ENCODE results near the gene USP12. TPM values are rescaled to one million over a fixed set of nuclear protein-coding genes. Genes with fewer than 3 reads are reported as not detected.
"Not testable (repeated sequence)": the region's sequence is repeated elsewhere in the genome, so short reads cannot be mapped to it uniquely, and the experiment has no call there.

Gene USP12
- total RNA-seq, 4 donors from 2014 or later: 25.9 to 57.2 (median 47.8) TPM

DNA sequence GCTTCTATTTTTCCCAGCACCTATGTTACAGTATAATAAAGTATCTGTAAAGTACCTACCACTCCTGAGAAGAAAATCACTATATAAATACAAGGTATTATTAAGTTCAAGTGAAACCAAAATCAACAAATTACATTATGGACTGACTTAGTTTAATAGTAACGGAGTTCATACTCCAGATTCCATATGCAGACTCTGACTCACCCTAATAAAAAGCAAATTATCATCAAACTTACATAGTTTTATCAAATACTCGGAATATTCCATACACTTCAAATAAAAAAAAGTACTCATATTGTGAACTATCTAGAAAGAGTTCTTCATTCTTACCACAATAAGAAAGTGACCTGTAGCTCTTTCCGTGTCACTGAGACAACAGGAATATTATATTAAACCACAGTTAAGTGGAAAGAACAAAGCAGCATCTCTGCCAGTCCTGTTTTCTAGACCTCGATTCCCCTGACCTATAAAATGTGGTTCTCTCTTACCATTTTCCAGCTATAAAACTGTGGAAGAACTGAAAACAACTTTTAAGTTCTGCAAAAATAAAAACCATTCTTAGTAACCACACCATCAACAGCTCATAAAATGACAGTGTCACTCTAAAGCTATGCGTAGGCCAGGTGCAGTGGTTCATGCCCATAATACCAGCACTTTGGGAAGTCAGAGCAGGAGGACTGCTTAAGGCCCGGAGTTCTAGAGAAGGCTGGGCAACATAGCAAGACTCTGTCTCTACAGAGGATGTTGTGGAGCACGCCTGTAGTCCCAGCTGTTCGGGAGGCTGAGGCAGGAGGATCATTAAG, 42.6 kb downstream of the USP12 start:
- no peak for TF ChIP-seq POLR2AphosphoS5 (IDR thresholded peaks at IDR 0.05)
- no peak for TF ChIP-seq EP300 (IDR thresholded peaks at IDR 0.05; ENCODE audit: low read depth)
- TF ChIP-seq, protein P1, sequence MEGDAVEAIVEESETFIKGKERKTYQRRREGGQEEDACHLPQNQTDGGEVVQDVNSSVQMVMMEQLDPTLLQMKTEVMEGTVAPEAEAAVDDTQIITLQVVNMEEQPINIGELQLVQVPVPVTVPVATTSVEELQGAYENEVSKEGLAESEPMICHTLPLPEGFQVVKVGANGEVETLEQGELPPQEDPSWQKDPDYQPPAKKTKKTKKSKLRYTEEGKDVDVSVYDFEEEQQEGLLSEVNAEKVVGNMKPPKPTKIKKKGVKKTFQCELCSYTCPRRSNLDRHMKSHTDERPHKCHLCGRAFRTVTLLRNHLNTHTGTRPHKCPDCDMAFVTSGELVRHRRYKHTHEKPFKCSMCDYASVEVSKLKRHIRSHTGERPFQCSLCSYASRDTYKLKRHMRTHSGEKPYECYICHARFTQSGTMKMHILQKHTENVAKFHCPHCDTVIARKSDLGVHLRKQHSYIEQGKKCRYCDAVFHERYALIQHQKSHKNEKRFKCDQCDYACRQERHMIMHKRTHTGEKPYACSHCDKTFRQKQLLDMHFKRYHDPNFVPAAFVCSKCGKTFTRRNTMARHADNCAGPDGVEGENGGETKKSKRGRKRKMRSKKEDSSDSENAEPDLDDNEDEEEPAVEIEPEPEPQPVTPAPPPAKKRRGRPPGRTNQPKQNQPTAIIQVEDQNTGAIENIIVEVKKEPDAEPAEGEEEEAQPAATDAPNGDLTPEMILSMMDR (IDR thresholded peaks at IDR 0.05): no peak
- TF ChIP-seq POLR2A (IDR thresholded peaks at IDR 0.05): no peak
- Histone ChIP-seq H3K27ac (peak overlapping the region in 1 of 4 donors; percentile 13), H3K27me3 (no peaks in the 10 kb centered on the region), H3K4me3 (no peak overlapping the region), H3K9me3 (no peaks in the 10 kb centered on the region), H3K36me3 (no peaks in the 10 kb centered on the region), H3K4me1 (peaks cover 0 to 78% (median 26%) of the 10 kb centered on the region in 4 donors)
- 74 to 87% methylated on average over 6 to 8 of the region's 8 CpGs for WGBS, 2 donors (ENCODE audit: low coverage in 1 of 2)
- in situ Hi-C loops (cut with MboI; ENCODE audit: low pct_ligation_motif_present in 1 of 4, low pct_unique_long_range_greater_than_20kb in 1 of 4, low sequenced_read_pairs in 3 of 4): no loop called here
- DNase-seq: no peak
- intact Hi-C loops (cut with DNase I; ENCODE audit: low total_unique reads): no loop called here

DNA sequence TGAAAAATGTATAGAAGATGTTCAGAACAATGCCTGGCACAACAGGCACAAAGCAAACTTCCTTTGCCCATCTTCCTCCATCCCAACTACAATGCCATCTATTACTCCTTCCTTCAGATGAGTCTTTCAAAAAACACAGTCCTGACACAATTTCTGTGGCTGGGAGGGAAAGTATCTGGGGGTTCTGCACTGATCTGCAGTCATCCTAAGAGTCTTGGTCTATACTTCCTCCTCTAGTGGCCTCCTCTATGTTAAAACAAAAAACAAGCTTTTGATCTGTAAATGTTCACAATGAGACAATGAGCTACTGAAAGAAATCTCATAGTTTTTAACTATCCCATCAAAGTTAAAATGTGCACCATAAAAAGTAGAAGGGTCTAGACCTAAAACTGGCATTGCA, 44.8 kb downstream of the USP12 start:
- Histone ChIP-seq H3K36me3 (no peaks in the 10 kb centered on the region), H3K27ac (no peak overlapping the region), H3K27me3 (no peaks in the 10 kb centered on the region), H3K4me3 (no peak overlapping the region), H3K9me3 (no peaks in the 10 kb centered on the region), H3K4me1 (peaks cover 0 to 59% (median 20%) of the 10 kb centered on the region in 4 donors)
- TF ChIP-seq EP300 (IDR thresholded peaks at IDR 0.05; ENCODE audit: low read depth) (no peak), POLR2A (IDR thresholded peaks at IDR 0.05) (no peak), POLR2AphosphoS5 (IDR thresholded peaks at IDR 0.05) (no peak)
- TF ChIP-seq, protein P1 (IDR thresholded peaks at IDR 0.05): no peak
- in situ Hi-C loops (cut with MboI; ENCODE audit: low pct_ligation_motif_present in 1 of 4, low pct_unique_long_range_greater_than_20kb in 1 of 4, low sequenced_read_pairs in 3 of 4) (no loop called here), intact Hi-C loops (cut with DNase I; ENCODE audit: low total_unique reads) (no loop called here)
- DNase-seq: no peak

DNA sequence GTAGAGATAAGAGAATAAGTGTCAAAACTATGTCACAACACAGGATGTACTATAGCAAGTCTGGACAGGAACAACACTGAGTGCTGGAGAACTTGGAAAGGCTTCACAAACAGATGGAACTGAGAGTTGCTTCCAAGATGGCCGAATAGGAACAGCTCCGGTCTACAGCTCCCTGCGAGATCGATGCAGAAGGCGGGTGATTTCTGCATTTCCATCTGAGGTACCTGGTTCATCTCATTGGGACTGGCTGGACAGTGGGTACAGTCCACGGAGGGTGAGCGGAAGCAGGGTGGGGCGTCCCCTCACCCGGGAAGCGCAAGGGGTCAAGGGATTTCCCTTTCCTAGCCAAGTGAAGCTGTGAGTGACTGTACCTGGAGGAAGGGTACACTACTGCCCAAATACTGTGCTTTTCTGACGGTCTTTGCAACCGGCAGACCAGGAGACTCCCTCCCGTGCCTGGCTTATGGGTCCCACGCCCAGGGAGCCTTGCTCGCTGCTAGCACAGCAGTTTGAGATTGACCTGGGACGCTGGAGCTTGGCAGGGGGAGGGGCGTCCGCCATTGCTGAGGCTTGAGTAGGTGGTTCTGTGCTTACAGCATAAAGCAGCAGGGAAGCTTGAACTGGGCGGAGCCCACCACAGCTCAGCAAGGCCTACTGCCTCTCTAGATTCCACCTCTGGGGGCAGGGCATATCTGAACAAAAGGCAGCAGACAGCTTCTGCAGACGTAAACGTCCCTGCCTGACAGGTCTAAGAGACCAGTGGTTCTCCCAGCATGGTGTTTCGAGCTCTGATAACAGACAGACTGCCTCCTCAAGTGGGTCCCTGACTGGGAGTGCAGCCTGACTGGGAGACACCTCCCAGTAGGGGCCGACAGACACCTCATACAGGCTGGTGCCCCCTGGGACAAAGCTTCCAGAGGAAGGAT, 46.0 kb downstream of the USP12 start:
- H3K27ac ChIP-seq: no peak overlapping the region
- H3K36me3 ChIP-seq: no peaks in the 10 kb centered on the region
- no peaks in the 10 kb centered on the region for H3K27me3 ChIP-seq
- no peak overlapping the region for H3K4me3 ChIP-seq
- DNase-seq: no peak
- TF ChIP-seq POLR2AphosphoS5 (IDR thresholded peaks at IDR 0.05) (no peak), EP300 (IDR thresholded peaks at IDR 0.05; ENCODE audit: low read depth) (no peak), POLR2A (IDR thresholded peaks at IDR 0.05) (no peak)
- TF ChIP-seq, protein P1 (IDR thresholded peaks at IDR 0.05): no peak
- in situ Hi-C loops (cut with MboI; ENCODE audit: low pct_ligation_motif_present in 1 of 4, low pct_unique_long_range_greater_than_20kb in 1 of 4, low sequenced_read_pairs in 3 of 4): no loop called here
- WGBS, 2 donors (ENCODE audit: low coverage in 1 of 2): 90 to 96% methylated on average over 7 to 23 of the region's 23 CpGs
- H3K4me1 ChIP-seq: peaks cover 3 to 52% (median 13%) of the 10 kb centered on the region in 4 donors
- intact Hi-C loops (cut with DNase I; ENCODE audit: low total_unique reads): no loop called here
- no peaks in the 10 kb centered on the region for H3K9me3 ChIP-seq

DNA sequence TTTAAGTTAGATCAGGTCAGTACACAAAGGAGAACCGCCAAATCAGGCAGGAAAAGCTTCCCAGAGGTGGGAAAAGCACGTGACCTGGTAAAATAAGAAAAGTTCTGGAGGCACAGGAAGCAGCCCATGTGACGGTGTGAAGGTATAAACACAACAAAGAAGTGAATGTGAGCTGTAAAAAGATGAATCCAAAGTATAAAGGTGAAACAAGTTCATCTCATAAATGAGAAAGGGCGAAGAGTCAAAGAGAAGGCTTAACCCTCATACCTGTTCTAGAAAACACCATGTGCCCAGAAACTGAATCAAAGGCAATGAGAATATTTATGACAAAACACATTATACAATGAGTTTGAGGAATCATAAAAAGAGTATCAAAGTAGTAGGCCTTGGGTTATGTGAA, 47.0 kb downstream of the USP12 start:
- intact Hi-C loops (cut with DNase I; ENCODE audit: low total_unique reads) (no loop called here), in situ Hi-C loops (cut with MboI; ENCODE audit: low pct_ligation_motif_present in 1 of 4, low pct_unique_long_range_greater_than_20kb in 1 of 4, low sequenced_read_pairs in 3 of 4) (no loop called here)
- no peak for DNase-seq
- Histone ChIP-seq H3K9me3 (no peaks in the 10 kb centered on the region), H3K36me3 (no peaks in the 10 kb centered on the region), H3K27me3 (no peaks in the 10 kb centered on the region), H3K4me1 (peaks cover 3 to 50% (median 14%) of the 10 kb centered on the region in 4 donors), H3K27ac (peak overlapping the region in 2 of 4 donors; percentile 22 to 28), H3K4me3 (no peak overlapping the region)
- TF ChIP-seq POLR2AphosphoS5 (IDR thresholded peaks at IDR 0.05) (peak in 1 of 3 donors; percentile 35), POLR2A (IDR thresholded peaks at IDR 0.05) (no peak), EP300 (IDR thresholded peaks at IDR 0.05; ENCODE audit: low read depth) (no peak)
- 83 to 85% methylated on average over 4 of the region's 4 CpGs for WGBS, 2 donors (ENCODE audit: low coverage in 1 of 2)

DNA sequence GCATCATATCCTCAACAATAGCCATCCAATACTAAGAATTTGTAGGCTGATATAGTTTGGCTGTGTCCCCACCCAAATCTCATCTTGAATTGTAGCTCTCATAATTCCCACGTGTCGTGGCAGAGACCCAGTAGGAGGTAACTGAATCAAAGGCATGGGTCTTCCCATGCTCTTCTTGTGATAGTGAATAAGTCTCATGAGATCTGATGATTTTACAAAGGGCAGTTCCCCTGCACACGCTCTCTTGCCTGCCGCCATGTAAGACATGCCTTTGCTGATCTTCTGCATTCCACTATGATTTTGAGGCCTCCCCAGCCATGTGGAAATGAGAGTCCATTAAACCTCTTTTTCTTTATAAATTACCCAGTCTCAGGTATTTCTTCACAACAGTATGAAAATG, 48.2 kb downstream of the USP12 start:
- intact Hi-C loops (cut with DNase I; ENCODE audit: low total_unique reads): not testable (repeated sequence)
- WGBS, 2 donors (ENCODE audit: low coverage in 1 of 2): 99% methylated on average over 4 of the region's 4 CpGs; no CpG with 5 or more reads in 1 of the 2 donors

More for the DNA sequence above, 48.2 kb downstream of the USP12 start:
- H3K27me3 ChIP-seq; in situ Hi-C loops (cut with MboI; ENCODE audit: low pct_ligation_motif_present in 1 of 4, low pct_unique_long_range_greater_than_20kb in 1 of 4, low sequenced_read_pairs in 3 of 4); H3K9me3 ChIP-seq; DNase-seq; H3K27ac ChIP-seq; H3K4me3 ChIP-seq; H3K36me3 ChIP-seq: not testable (repeated sequence)
- peaks cover 3 to 45% (median 14%) of the 10 kb centered on the region in 4 donors for H3K4me1 ChIP-seq
